ENCODE measurements around the gene RABGAP1.
A peak's percentile ranks its signal among the peaks of the same experiment; 100 is the strongest.

Gene RABGAP1

DNA sequence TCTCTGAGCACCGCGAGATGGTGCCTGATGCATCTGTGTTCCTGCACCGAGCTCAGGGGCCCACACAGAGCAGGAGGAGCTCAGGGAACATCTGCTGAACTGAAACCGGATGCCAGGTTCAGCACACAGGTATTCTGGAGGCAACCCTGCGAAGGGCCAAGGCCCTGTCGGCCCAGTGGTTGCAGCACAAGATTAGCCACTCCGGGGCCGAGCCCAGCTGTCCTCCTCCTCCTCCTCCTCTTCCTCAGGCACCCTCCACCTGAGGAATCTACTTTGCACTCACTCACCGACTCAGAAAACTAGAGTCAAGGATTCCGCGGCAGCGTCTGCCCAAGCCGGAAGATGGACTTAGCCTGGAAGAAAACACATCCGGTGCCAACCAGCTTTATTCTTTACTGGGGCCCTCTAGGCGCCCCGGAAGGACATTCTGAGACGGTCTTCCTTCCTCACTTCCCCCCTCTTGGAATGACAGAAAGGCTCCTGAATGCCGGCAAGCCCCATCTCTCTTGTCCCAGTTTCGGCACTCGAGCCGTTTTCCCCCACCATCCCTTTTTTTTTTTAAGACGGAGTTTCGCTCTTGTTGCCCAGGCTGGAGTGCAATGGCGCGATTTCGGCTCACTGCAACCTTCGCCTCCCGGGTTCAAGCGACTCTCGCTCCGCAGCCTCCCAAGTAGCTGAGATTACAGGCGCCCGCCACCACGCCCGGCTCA lies 27.7 kb upstream of the RABGAP1 start, which contains the start of gene ZBTB6:
TSS of gene ZBTB6 (minus strand) at position 360 of the 710 bp plus-strand sequence. CDS start 1,251 bp downstream, outside the sequence.
- H3K9me3 ChIP-seq (ENCODE audit: control insufficient read depth, insufficient read depth, low read depth, low read length) = no peaks in the 10 kb centered on the region
- H3K4me3 ChIP-seq (ENCODE audit: low read depth, low read length) = peak within 1 kb of the TSS; percentile 97
- H3K27ac ChIP-seq (ENCODE audit: extremely low read depth, low read depth, low read length) = peak within 1 kb of the TSS; percentile 65
- POLR2A ChIA-PET = interaction anchor here (0.6 to 2.9 kb wide), 10 partner anchors 9 to 1707 kb away, joined by 3 to 43 read pairs (median 4); partner anchors contain the start of genes PDCL, RABGAP1, RC3H2 and ZBTB26
- CTCF ChIA-PET = interaction anchor here (0.6 to 1.0 kb wide), 5 partner anchors 11 to 483 kb away, joined by 3 to 5 read pairs (median 4); partner anchors contain the start of genes PDCL and ZBTB26
- H3K36me3 ChIP-seq (ENCODE audit: control insufficient read depth in 2 of 2, insufficient read depth in 1 of 2, low read length in 2 of 2) = peaks cover 0 to 30% of the 10 kb centered on the region in 2 experiments; a peak in 2 of 3 replicates
- no peaks in the 10 kb centered on the region for H3K4me1 ChIP-seq (ENCODE audit: control insufficient read depth, insufficient read depth, low read length)
- TF ChIP-seq ZNF76 (tag by site-specific recombination; IDR thresholded peaks at IDR 0.05; ENCODE audit: borderline replicate concordance, low read depth) (peak; percentile 39; the same call in 1 of the 2 replicates), GLI4 (tag by site-specific recombination; IDR thresholded peaks at IDR 0.05) (no peak), ZNF324 (tag by site-specific recombination; IDR thresholded peaks at IDR 0.05) (0 out of 2 replicates have a peak, but pooled peaks have one; percentile 48), ZNF514 (tag by site-specific recombination; IDR thresholded peaks at IDR 0.05) (no peak), ZNF792 (tag by site-specific recombination; IDR thresholded peaks at IDR 0.05) (no peak), KLF16 (tag by site-specific recombination; IDR thresholded peaks at IDR 0.05) (0 out of 2 replicates have a peak, but pooled peaks have one; percentile 37), PRDM1 (tag by site-specific recombination; IDR thresholded peaks at IDR 0.05) (no peak; the same call in 1 of the 2 replicates), ZXDB (tag by site-specific recombination; IDR thresholded peaks at IDR 0.05) (peak; percentile 61; the same call in 1 of the 2 replicates), ZNF366 (tag by site-specific recombination; conservative IDR thresholded peaks at IDR 0.05) (peak; percentile 84), ZNF146 (tag by site-specific recombination; IDR thresholded peaks at IDR 0.05) (no peak)
- TF ChIP-seq, protein P1, sequence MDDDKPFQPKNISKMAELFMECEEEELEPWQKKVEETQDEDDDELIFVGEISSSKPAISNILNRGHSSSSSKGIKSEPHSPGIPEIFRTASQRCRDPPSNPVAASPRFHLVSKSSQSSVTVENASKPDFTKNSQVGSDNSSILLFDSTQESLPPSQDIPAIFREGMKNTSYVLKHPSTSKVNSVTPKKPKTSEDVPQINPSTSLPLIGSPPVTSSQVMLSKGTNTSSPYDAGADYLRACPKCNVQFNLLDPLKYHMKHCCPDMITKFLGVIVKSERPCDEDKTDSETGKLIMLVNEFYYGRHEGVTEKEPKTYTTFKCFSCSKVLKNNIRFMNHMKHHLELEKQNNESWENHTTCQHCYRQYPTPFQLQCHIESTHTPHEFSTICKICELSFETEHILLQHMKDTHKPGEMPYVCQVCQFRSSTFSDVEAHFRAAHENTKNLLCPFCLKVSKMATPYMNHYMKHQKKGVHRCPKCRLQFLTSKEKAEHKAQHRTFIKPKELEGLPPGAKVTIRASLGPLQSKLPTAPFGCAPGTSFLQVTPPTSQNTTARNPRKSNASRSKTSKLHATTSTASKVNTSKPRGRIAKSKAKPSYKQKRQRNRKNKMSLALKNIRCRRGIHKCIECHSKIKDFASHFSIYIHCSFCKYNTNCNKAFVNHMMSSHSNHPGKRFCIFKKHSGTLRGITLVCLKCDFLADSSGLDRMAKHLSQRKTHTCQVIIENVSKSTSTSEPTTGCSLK (tag by site-specific recombination; IDR thresholded peaks at IDR 0.05) = no peak
- TF ChIP-seq, protein P2, sequence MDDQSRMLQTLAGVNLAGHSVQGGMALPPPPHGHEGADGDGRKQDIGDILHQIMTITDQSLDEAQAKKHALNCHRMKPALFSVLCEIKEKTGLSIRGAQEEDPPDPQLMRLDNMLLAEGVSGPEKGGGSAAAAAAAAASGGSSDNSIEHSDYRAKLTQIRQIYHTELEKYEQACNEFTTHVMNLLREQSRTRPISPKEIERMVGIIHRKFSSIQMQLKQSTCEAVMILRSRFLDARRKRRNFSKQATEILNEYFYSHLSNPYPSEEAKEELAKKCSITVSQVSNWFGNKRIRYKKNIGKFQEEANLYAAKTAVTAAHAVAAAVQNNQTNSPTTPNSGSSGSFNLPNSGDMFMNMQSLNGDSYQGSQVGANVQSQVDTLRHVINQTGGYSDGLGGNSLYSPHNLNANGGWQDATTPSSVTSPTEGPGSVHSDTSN (CRISPR knock-in tag; IDR thresholded peaks at IDR 0.05) = no peak
- TF ChIP-seq, protein P3, sequence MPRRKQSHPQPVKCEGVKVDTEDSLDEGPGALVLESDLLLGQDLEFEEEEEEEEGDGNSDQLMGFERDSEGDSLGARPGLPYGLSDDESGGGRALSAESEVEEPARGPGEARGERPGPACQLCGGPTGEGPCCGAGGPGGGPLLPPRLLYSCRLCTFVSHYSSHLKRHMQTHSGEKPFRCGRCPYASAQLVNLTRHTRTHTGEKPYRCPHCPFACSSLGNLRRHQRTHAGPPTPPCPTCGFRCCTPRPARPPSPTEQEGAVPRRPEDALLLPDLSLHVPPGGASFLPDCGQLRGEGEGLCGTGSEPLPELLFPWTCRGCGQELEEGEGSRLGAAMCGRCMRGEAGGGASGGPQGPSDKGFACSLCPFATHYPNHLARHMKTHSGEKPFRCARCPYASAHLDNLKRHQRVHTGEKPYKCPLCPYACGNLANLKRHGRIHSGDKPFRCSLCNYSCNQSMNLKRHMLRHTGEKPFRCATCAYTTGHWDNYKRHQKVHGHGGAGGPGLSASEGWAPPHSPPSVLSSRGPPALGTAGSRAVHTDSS (tag by site-specific recombination; IDR thresholded peaks at IDR 0.05) = 0 out of 2 replicates have a peak, but pooled peaks have one; percentile 51
- TF ChIP-seq, protein P4, sequence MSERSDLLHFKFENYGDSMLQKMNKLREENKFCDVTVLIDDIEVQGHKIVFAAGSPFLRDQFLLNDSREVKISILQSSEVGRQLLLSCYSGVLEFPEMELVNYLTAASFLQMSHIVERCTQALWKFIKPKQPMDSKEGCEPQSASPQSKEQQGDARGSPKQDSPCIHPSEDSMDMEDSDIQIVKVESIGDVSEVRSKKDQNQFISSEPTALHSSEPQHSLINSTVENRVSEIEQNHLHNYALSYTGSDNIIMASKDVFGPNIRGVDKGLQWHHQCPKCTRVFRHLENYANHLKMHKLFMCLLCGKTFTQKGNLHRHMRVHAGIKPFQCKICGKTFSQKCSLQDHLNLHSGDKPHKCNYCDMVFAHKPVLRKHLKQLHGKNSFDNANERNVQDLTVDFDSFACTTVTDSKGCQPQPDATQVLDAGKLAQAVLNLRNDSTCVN (tag by site-specific recombination; optimal IDR thresholded peaks at IDR 0.05) = peak; percentile 11
- TF ChIP-seq, protein P5, sequence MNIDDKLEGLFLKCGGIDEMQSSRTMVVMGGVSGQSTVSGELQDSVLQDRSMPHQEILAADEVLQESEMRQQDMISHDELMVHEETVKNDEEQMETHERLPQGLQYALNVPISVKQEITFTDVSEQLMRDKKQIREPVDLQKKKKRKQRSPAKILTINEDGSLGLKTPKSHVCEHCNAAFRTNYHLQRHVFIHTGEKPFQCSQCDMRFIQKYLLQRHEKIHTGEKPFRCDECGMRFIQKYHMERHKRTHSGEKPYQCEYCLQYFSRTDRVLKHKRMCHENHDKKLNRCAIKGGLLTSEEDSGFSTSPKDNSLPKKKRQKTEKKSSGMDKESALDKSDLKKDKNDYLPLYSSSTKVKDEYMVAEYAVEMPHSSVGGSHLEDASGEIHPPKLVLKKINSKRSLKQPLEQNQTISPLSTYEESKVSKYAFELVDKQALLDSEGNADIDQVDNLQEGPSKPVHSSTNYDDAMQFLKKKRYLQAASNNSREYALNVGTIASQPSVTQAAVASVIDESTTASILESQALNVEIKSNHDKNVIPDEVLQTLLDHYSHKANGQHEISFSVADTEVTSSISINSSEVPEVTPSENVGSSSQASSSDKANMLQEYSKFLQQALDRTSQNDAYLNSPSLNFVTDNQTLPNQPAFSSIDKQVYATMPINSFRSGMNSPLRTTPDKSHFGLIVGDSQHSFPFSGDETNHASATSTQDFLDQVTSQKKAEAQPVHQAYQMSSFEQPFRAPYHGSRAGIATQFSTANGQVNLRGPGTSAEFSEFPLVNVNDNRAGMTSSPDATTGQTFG (tag by site-specific recombination; IDR thresholded peaks at IDR 0.05; ENCODE audit: borderline replicate concordance) = no peak
- TF ChIP-seq, protein P6, sequence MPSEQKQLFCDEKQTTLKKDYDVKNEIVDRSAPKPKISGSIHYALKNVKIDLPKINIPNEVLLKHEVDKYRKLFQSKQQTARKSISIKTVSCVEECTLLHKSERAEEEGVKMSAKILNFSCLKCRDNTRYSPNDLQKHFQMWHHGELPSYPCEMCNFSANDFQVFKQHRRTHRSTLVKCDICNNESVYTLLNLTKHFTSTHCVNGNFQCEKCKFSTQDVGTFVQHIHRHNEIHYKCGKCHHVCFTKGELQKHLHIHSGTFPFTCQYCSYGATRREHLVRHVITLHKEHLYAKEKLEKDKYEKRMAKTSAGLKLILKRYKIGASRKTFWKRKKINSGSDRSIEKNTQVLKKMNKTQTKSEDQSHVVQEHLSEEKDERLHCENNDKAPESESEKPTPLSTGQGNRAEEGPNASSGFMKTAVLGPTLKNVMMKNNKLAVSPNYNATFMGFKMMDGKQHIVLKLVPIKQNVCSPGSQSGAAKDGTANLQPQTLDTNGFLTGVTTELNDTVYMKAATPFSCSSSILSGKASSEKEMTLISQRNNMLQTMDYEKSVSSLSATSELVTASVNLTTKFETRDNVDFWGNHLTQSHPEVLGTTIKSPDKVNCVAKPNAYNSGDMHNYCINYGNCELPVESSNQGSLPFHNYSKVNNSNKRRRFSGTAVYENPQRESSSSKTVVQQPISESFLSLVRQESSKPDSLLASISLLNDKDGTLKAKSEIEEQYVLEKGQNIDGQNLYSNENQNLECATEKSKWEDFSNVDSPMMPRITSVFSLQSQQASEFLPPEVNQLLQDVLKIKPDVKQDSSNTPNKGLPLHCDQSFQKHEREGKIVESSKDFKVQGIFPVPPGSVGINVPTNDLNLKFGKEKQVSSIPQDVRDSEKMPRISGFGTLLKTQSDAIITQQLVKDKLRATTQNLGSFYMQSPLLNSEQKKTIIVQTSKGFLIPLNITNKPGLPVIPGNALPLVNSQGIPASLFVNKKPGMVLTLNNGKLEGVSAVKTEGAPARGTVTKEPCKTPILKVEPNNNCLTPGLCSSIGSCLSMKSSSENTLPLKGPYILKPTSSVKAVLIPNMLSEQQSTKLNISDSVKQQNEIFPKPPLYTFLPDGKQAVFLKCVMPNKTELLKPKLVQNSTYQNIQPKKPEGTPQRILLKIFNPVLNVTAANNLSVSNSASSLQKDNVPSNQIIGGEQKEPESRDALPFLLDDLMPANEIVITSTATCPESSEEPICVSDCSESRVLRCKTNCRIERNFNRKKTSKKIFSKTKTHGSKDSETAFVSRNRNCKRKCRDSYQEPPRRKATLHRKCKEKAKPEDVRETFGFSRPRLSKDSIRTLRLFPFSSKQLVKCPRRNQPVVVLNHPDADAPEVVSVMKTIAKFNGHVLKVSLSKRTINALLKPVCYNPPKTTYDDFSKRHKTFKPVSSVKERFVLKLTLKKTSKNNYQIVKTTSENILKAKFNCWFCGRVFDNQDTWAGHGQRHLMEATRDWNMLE (tag by site-specific recombination; conservative IDR thresholded peaks at IDR 0.05; ENCODE audit: low read depth) = peak; percentile 100

Data from HEK293 (cell line).